Measurements from ENCODE around the gene PC. TPM values are rescaled to one million over a fixed set of nuclear protein-coding genes. Genes with fewer than 3 reads are reported as not detected.

Gene PC
- polyA plus RNA-seq, 3 donors, result 4.6 to 7.1 (median 6.0) TPM

DNA sequence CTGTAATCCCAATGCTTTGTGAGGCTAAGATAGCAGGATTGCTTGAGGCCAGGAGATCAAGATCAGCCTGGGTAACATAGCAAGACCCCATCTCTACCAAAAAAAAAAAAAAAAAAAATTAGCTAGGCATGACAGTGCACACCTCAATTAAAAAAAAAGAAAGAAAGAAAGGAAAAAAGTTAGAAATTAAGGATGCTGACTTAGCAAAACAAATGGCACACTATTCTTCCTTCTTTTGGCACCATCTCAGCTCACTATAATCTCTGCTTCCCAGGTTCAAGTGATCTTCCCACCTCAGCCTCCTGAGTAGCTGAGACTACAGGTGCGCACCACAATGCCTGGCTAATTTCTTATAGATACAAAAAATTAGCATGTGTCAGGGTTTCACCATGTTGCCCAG is 33.9 kb downstream of the PC start:
- no peak for DNase-seq
- intact Hi-C loops (cut with micrococcal nuclease), result no loop called here
- Histone ChIP-seq H3K9me3 (replicated peaks in 1 of 2; ENCODE audit: control insufficient read depth in 1 of 2, insufficient read depth in 1 of 2, low read length in 2 of 2) (no peaks in the 10 kb centered on the region), H3K4me1 (ENCODE audit: control insufficient read depth in 1 of 2, insufficient read depth in 2 of 2, low read length in 2 of 2) (peaks cover 33 to 34% of the 10 kb centered on the region in 2 donors), H3K36me3 (replicated peaks in 1 of 2; ENCODE audit: control insufficient read depth in 1 of 2, insufficient read depth in 2 of 2, low read length in 2 of 2) (no peaks in the 10 kb centered on the region), H4K20me1 (ENCODE audit: insufficient read depth, low read length) (no peaks in the 10 kb centered on the region), H3K9ac (ENCODE audit: insufficient read depth, low read length, poor library complexity, severe bottlenecking) (no peak overlapping the region), H3K79me2 (ENCODE audit: insufficient read depth, low read length) (no peaks in the 10 kb centered on the region), H3K4me2 (replicated peaks; ENCODE audit: extremely low read depth, low read length, poor library complexity, severe bottlenecking) (no peak overlapping the region), H3K27ac (ENCODE audit: low read depth in 1 of 2, low read length in 2 of 2) (no peak overlapping the region), H3K27me3 (ENCODE audit: control insufficient read depth in 2 of 2, insufficient read depth in 2 of 2, low read length in 2 of 2) (no peaks in the 10 kb centered on the region), H2AFZ (ENCODE audit: insufficient read depth, low read depth, low read length, poor library complexity, severe bottlenecking) (no peak overlapping the region), H3K4me3 (replicated peaks in 1 of 3; ENCODE audit: low read depth in 2 of 3, low read length in 3 of 3) (no peak overlapping the region)
- peaks cover 0 to 9% (median 5%) of the 10 kb centered on the region in 7 donors for H3K9me3 Mint-ChIP-seq
- 100% methylated on average over 1 of the region's 1 CpG for WGBS (ENCODE audit: insufficient coverage)
- no peaks in the 10 kb centered on the region for H3K36me3 Mint-ChIP-seq
- no peak overlapping the region for H3K27ac Mint-ChIP-seq
- H3K27me3 Mint-ChIP-seq (ENCODE audit: low read depth in 3 of 3), result peaks cover 0 to 2% (median 2%) of the 10 kb centered on the region in 3 donors
- H3K4me3 Mint-ChIP-seq, result no peak overlapping the region
- TF ChIP-seq, protein P1, sequence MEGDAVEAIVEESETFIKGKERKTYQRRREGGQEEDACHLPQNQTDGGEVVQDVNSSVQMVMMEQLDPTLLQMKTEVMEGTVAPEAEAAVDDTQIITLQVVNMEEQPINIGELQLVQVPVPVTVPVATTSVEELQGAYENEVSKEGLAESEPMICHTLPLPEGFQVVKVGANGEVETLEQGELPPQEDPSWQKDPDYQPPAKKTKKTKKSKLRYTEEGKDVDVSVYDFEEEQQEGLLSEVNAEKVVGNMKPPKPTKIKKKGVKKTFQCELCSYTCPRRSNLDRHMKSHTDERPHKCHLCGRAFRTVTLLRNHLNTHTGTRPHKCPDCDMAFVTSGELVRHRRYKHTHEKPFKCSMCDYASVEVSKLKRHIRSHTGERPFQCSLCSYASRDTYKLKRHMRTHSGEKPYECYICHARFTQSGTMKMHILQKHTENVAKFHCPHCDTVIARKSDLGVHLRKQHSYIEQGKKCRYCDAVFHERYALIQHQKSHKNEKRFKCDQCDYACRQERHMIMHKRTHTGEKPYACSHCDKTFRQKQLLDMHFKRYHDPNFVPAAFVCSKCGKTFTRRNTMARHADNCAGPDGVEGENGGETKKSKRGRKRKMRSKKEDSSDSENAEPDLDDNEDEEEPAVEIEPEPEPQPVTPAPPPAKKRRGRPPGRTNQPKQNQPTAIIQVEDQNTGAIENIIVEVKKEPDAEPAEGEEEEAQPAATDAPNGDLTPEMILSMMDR (IDR thresholded peaks at IDR 0.05), result no peak
- H3K4me1 Mint-ChIP-seq, result peaks cover 31% of the 10 kb centered on the region

DNA sequence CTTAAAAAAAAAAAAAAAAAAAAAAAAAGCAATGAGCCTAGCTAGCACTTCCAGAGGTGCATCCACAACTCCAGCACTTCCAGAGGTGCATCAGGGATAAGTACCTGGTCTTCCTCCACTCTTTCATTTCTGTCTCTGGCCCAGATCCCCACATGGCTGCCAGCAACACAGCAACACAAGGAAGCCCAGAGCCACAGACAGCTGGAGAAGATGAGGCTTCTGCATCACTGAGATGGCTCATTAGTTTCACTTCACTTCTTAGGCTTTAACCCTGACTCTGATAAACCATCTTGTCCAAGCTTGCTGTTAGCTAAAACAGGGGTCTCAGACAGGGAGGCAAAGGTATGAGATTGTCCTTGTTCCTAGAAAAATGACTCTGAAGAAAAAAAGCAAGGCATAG is 35.6 kb downstream of the PC start:
- H3K9me3 Mint-ChIP-seq, result peaks cover 0 to 9% (median 5%) of the 10 kb centered on the region in 7 donors
- Histone ChIP-seq H3K4me1 (ENCODE audit: control insufficient read depth in 1 of 2, insufficient read depth in 2 of 2, low read length in 2 of 2) (peaks cover 44 to 45% of the 10 kb centered on the region in 2 donors), H3K4me2 (replicated peaks; ENCODE audit: extremely low read depth, low read length, poor library complexity, severe bottlenecking) (no peak overlapping the region), H3K9me3 (replicated peaks in 1 of 2; ENCODE audit: control insufficient read depth in 1 of 2, insufficient read depth in 1 of 2, low read length in 2 of 2) (no peaks in the 10 kb centered on the region), H2AFZ (ENCODE audit: insufficient read depth, low read depth, low read length, poor library complexity, severe bottlenecking) (no peak overlapping the region), H3K79me2 (ENCODE audit: insufficient read depth, low read length) (no peaks in the 10 kb centered on the region), H3K9ac (ENCODE audit: insufficient read depth, low read length, poor library complexity, severe bottlenecking) (no peak overlapping the region), H3K27ac (ENCODE audit: low read depth in 1 of 2, low read length in 2 of 2) (peak overlapping the region; percentile 52 to 78), H3K36me3 (replicated peaks in 1 of 2; ENCODE audit: control insufficient read depth in 1 of 2, insufficient read depth in 2 of 2, low read length in 2 of 2) (no peaks in the 10 kb centered on the region), H4K20me1 (ENCODE audit: insufficient read depth, low read length) (no peaks in the 10 kb centered on the region), H3K4me3 (replicated peaks in 1 of 3; ENCODE audit: low read depth in 2 of 3, low read length in 3 of 3) (no peak overlapping the region), H3K27me3 (ENCODE audit: control insufficient read depth in 2 of 2, insufficient read depth in 2 of 2, low read length in 2 of 2) (no peaks in the 10 kb centered on the region)
- intact Hi-C loops (cut with micrococcal nuclease), result no loop called here
- H3K27ac Mint-ChIP-seq, result peak overlapping the region in 3 of 7 donors; percentile 32 to 94 (median 63)
- H3K27me3 Mint-ChIP-seq (ENCODE audit: low read depth in 3 of 3), result peaks cover 0 to 2% (median 0%) of the 10 kb centered on the region in 3 donors
- no peaks in the 10 kb centered on the region for H3K36me3 Mint-ChIP-seq
- no peak overlapping the region for H3K4me3 Mint-ChIP-seq
- DNase-seq, result peak; percentile 18 to 30 (median 26)
- TF ChIP-seq, protein P1 (IDR thresholded peaks at IDR 0.05), result no peak
- H3K4me1 Mint-ChIP-seq, result peaks cover 39% of the 10 kb centered on the region
